GM12878 (cell line): ENCODE data around the gene RNF181. TPM values are rescaled to one million over a fixed set of nuclear protein-coding genes. Genes with fewer than 3 reads are reported as not detected.

ENCODE experiments used
- ATAC-seq: fragments of 200-7000 bp; cut with Tn5 transposase; 3 replicates; pipeline ENCODE4 v1.9.1; 2020; ENCODE audit warnings: mild to moderate bottlenecking, moderate library complexity
- BruUV-seq: library from RNA; stranded (reverse); fragments of 400-500 nt; replicated peaks from 2 replicates; lab custom pipeline; 2021; lab: Mats Ljungman, UMichigan
- CTCF ChIA-PET: fragments of 300-600 bp; sonication (Branson Sonifier 250); formaldehyde crosslinking; extraction: SDS; loops from one replicate; lab custom pipeline; 2021; ENCODE audit warnings: inconsistent platforms; lab: Yijun Ruan, JAX
- POLR2A ChIA-PET: fragments of 350-600 bp; formaldehyde crosslinking; extraction: SDS; loops from one replicate; lab custom pipeline; 2021; ENCODE audit warnings: inconsistent platforms; lab: Charles Lee
- RAD21 ChIA-PET: fragments of 300-600 bp; sonication (Branson Sonifier 250); formaldehyde crosslinking; loops from one replicate; lab custom pipeline; 2023; ENCODE audit warnings: antibody characterized with exemption; ENCODE audit not compliant: unreplicated experiment; lab: Charles Lee
- SMC1A ChIA-PET: fragments of 300-600 bp; sonication (Branson Sonifier 250); formaldehyde crosslinking; loops from one replicate; lab custom pipeline; 2023; ENCODE audit not compliant: unreplicated experiment, uncharacterized antibody; lab: Charles Lee
- DNase-seq: peaks from one replicate; pipeline ENCODE4 v3.0.0-alpha.2; 2011; ENCODE audit warnings: low read depth, low spot score
- FAIRE-seq: peaks from 3 replicates; lab custom pipeline; 2011; peaks lifted over from hg19 to GRCh38; lab: Jason Lieb, UNC
- H2AFZ ChIP-seq: 2 replicates; pipeline ENCODE4 v1.6.0; 2011; ENCODE audit warnings: low read depth, low read length, control low read depth; ENCODE audit not compliant: control insufficient read depth
- H3K27ac ChIP-seq: 2 replicates; pipeline ENCODE4 v1.5.1; 2011; ENCODE audit warnings: control low read depth; ENCODE audit not compliant: control insufficient read depth, insufficient read depth
- H3K27me3 ChIP-seq, 2 experiments: replicated peaks in 1 of 2; 2 replicates each; pipeline versions ENCODE4 v1.6.0 to v1.6.1; 2011; ENCODE audit warnings: low read length in 1 of 2; ENCODE audit not compliant: control insufficient read depth in 2 of 2, insufficient read depth in 2 of 2
- H3K36me3 ChIP-seq, 2 experiments: 2 replicates each; pipeline ENCODE4 v1.5.1; 2011; ENCODE audit warnings: low read length in 1 of 2; ENCODE audit not compliant: control insufficient read depth in 2 of 2, insufficient read depth in 2 of 2
- H3K4me1 ChIP-seq: 2 replicates; pipeline ENCODE4 v1.6.1; 2011; ENCODE audit warnings: mild to moderate bottlenecking, low read length, moderate library complexity, mixed read lengths; ENCODE audit not compliant: control insufficient read depth, insufficient read depth
- H3K4me2 ChIP-seq: 2 replicates; pipeline ENCODE4 v1.6.0; 2011; ENCODE audit warnings: control low read depth; ENCODE audit not compliant: control insufficient read depth, insufficient read depth
- H3K4me3 ChIP-seq: fragments of 200-600 bp; sonication (generic); 2 replicates; pipeline ENCODE4 v1.5.1; 2016
- H3K79me2 ChIP-seq: 2 replicates; pipeline ENCODE4 v1.6.0; 2011; ENCODE audit warnings: low read length; ENCODE audit not compliant: control insufficient read depth, insufficient read depth
- H3K9ac ChIP-seq: 2 replicates; pipeline ENCODE4 v1.8.0; 2011; ENCODE audit warnings: low read length, control low read depth, mixed read lengths; ENCODE audit not compliant: control insufficient read depth, insufficient read depth
- H3K9me3 ChIP-seq: replicated peaks from 3 replicates; pipeline ENCODE4 v1.5.1; 2011; ENCODE audit warnings: mild to moderate bottlenecking, low read length; ENCODE audit not compliant: control insufficient read depth, insufficient read depth
- H4K20me1 ChIP-seq: 2 replicates; pipeline ENCODE4 v1.6.0; 2011; ENCODE audit not compliant: control insufficient read depth, insufficient read depth
- IKZF1 ChIP-seq: fragments of 450-650 bp; conservative IDR thresholded peaks from 2 replicates; pipeline ENCODE4 v1.6.1; 2017; ENCODE audit warnings: antibody characterized with exemption, mild to moderate bottlenecking
- MTA2 ChIP-seq: fragments of 450-650 bp; IDR thresholded peaks from 2 replicates; pipeline ENCODE4 v1.6.1; 2016; ENCODE audit warnings: low read depth, mild to moderate bottlenecking, moderate library complexity
- NR2F1 ChIP-seq: fragments of 450-650 bp; conservative IDR thresholded peaks from 2 replicates; pipeline ENCODE4 v1.6.1; 2017; ENCODE audit warnings: mild to moderate bottlenecking
- RELB ChIP-seq: fragments of 450-650 bp; IDR thresholded peaks from 2 replicates; pipeline ENCODE4 v1.6.1; 2017; ENCODE audit warnings: low read depth, mild to moderate bottlenecking, moderate library complexity
- SREBF2 ChIP-seq: IDR thresholded peaks from 2 replicates; pipeline ENCODE4 v1.6.1; 2012; ENCODE audit warnings: mild to moderate bottlenecking, low read length
- USF1 ChIP-seq: IDR thresholded peaks from 2 replicates; pipeline ENCODE4 v1.6.1; 2011; ENCODE audit warnings: borderline replicate concordance, low read depth, mild to moderate bottlenecking, moderate library complexity, mixed read lengths, low read length; ENCODE audit not compliant: insufficient read depth; ENCODE audit errors: extremely low read length
- ZNF217 ChIP-seq: fragments of 450-650 bp; IDR thresholded peaks from 2 replicates; pipeline ENCODE4 v1.6.1; 2017; ENCODE audit warnings: antibody characterized with exemption, mild to moderate bottlenecking
- WGBS: methylation state at CpG from one replicate; pipeline ENCODE4 v1.1.6; 2016; ENCODE audit warnings: low lambda C conversion rate; ENCODE audit not compliant: insufficient replicate concordance, insufficient coverage; ENCODE audit errors: missing lambda C conversion rate; 5-methylcytosine and 5-hydroxymethylcytosine counted together
- in situ Hi-C: fragments of 300-500 bp; cut with MboI; formaldehyde crosslinking; loops from 9 replicates; pipeline ENCODE4 v1.14.3; 2018; ENCODE audit warnings: mixed read lengths
- intact Hi-C: fragments of 100-400 bp; cut with micrococcal nuclease; formaldehyde crosslinking; loops from one replicate; pipeline ENCODE4 v1.14.2; 2022; ENCODE audit not compliant: unreplicated experiment
- polyA plus RNA-seq, 11 experiments: library from polyadenylated mRNA; depleted of rRNA in 4 of 11; unstranded in 6 of 11; stranded (reverse) in 5 of 11; fragments of >200 nt; fragmentation: Nextera tagmentation in 4 of 11; fragmentation: Illumina TruSeq in 1 of 11; extraction: Ambion mirVana in 4 of 11; extraction: Trizol in 1 of 11; gene quantifications; 1 replicate in 1 of 11; 2 replicates in 10 of 11; pipeline versions ENCODE4 v1.2.1 to v1.2.3, GENCODE V29; 2011 to 2016; ENCODE audit warnings: inconsistent platforms in 2 of 11, missing spikeins in 2 of 11, low read depth in 1 of 11
- total RNA-seq, 4 experiments: library from RNA; depleted of rRNA in 3 of 4; stranded (reverse); fragments of >200 nt in 3 of 4; fragmentation: Illumina TruSeq in 1 of 4; extraction: Trizol in 1 of 4; gene quantifications; 2 replicates each; pipeline versions ENCODE4 v1.2.1 to v1.2.3, GENCODE V29; 2013 to 2021
- TF ChIP-seq, protein P1 (sequence below): fragments of 450-650 bp; IDR thresholded peaks from 2 replicates; pipeline ENCODE4 v1.6.1; 2017; ENCODE audit warnings: mild to moderate bottlenecking, moderate library complexity

RNF181 gene
- total and polyA plus RNA-seq, 10 of the 15 experiments (the other 5 are each of a cell fraction or from before 2014, with no cell fraction given): 101 to 409 (median 213) TPM

- H3K4me2 ChIP-seq: no peak overlapping the region
- WGBS: 68% methylated on average over 3 of the region's 4 CpGs
- no peaks in the 10 kb centered on the region; a peak in 1 of 4 replicates for H3K27me3 ChIP-seq
- no peak overlapping the region for H2AFZ ChIP-seq
- no peak overlapping the region for H3K4me3 ChIP-seq
- intact Hi-C loops: no loop called here
- POLR2A ChIA-PET: interaction anchor here (6.2 kb wide), 1 partner anchor 29 kb away, joined by 32 read pairs; the partner anchor contains the start of gene RNF181
- no peak for DNase-seq
- SMC1A ChIA-PET: interaction anchor here (1.0 to 1.8 kb wide), 3 partner anchors 11 to 25 kb away, joined by 3 to 4 read pairs (median 3); partner anchors contain the start of gene VAMP8
- RAD21 ChIA-PET: no interaction called here
- H3K36me3 ChIP-seq: no peaks in the 10 kb centered on the region
- no peak overlapping the region for H3K9ac ChIP-seq
- TF ChIP-seq MTA2: no peak
- TF ChIP-seq NR2F1: no peak
- TF ChIP-seq IKZF1: no peak
- no peak for TF ChIP-seq USF1
- TF ChIP-seq, protein P1, sequence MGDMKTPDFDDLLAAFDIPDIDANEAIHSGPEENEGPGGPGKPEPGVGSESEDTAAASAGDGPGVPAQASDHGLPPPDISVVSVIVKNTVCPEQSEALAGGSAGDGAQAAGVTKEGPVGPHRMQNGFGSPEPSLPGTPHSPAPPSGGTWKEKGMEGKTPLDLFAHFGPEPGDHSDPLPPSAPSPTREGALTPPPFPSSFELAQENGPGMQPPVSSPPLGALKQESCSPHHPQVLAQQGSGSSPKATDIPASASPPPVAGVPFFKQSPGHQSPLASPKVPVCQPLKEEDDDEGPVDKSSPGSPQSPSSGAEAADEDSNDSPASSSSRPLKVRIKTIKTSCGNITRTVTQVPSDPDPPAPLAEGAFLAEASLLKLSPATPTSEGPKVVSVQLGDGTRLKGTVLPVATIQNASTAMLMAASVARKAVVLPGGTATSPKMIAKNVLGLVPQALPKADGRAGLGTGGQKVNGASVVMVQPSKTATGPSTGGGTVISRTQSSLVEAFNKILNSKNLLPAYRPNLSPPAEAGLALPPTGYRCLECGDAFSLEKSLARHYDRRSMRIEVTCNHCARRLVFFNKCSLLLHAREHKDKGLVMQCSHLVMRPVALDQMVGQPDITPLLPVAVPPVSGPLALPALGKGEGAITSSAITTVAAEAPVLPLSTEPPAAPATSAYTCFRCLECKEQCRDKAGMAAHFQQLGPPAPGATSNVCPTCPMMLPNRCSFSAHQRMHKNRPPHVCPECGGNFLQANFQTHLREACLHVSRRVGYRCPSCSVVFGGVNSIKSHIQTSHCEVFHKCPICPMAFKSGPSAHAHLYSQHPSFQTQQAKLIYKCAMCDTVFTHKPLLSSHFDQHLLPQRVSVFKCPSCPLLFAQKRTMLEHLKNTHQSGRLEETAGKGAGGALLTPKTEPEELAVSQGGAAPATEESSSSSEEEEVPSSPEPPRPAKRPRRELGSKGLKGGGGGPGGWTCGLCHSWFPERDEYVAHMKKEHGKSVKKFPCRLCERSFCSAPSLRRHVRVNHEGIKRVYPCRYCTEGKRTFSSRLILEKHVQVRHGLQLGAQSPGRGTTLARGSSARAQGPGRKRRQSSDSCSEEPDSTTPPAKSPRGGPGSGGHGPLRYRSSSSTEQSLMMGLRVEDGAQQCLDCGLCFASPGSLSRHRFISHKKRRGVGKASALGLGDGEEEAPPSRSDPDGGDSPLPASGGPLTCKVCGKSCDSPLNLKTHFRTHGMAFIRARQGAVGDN: no peak
- TF ChIP-seq ZNF217: no peak
- no peak for TF ChIP-seq SREBF2
- no peak for TF ChIP-seq RELB
- no peak for FAIRE-seq
- CTCF ChIA-PET: interaction anchor here (1.3 kb wide), 1 partner anchor 14 kb away, joined by 5 read pairs; no protein-coding TSS in a partner anchor
- no TSS peak for BruUV-seq
- no peaks in the 10 kb centered on the region for H3K9me3 ChIP-seq
- peaks cover 3% of the 10 kb centered on the region for H3K79me2 ChIP-seq
- no peak for ATAC-seq
- in situ Hi-C loops: no loop called here
- no peaks in the 10 kb centered on the region for H4K20me1 ChIP-seq
- no peak overlapping the region for H3K27ac ChIP-seq
- H3K4me1 ChIP-seq: no peaks in the 10 kb centered on the region; the same call in 1 of the 2 replicates
Measured at GRCh38 chr2:85566265-85566664, 29.3 kb upstream of the RNF181 start.
